ENCODE measurements around the gene KMT2E.
"Not testable (repeated sequence)": the region's sequence is repeated elsewhere in the genome, so short reads cannot be mapped to it uniquely, and the experiment has no call there.

Gene KMT2E

GRCh38 chr7:105013816-105014692, at the start of gene KMT2E:
TSS of gene KMT2E (plus strand) at chr7:105014205. CDS start at chr7:105040953, 26,748 bp downstream.
- peak; percentile 85 for DNase-seq

- DNase-seq = no peak
Measured at GRCh38 chr7:104964626-104965236, 49.3 kb upstream of the KMT2E start.

- DNase-seq = no peak
Measured at GRCh38 chr7:104966022-104966421, 48.0 kb upstream of the KMT2E start.

- no peak for DNase-seq
Measured at GRCh38 chr7:104967088-104967487, 46.9 kb upstream of the KMT2E start.

GRCh38 chr7:104967595-104967994, 46.4 kb upstream of the KMT2E start:
- no peak for DNase-seq

- DNase-seq = no peak
Measured at GRCh38 chr7:104968648-104969047, 45.4 kb upstream of the KMT2E start.

GRCh38 chr7:104969183-104969582, 44.8 kb upstream of the KMT2E start:
- no peak for DNase-seq

- no peak for DNase-seq
Measured at GRCh38 chr7:104971290-104972071, 42.5 kb upstream of the KMT2E start.

GRCh38 chr7:104972500-104972899, 41.5 kb upstream of the KMT2E start:
- no peak for DNase-seq

- no peak for DNase-seq
Measured at GRCh38 chr7:104973227-104973626, 40.8 kb upstream of the KMT2E start.

GRCh38 chr7:104973909-104974415, 40.0 kb upstream of the KMT2E start:
- no peak for DNase-seq

GRCh38 chr7:104975553-104975952, 38.5 kb upstream of the KMT2E start:
- DNase-seq = not testable (repeated sequence)

GRCh38 chr7:104976966-104977636, 36.9 kb upstream of the KMT2E start:
- no peak for DNase-seq

- DNase-seq = no peak
Measured at GRCh38 chr7:104978460-104978859, 35.5 kb upstream of the KMT2E start.

- DNase-seq = no peak
Measured at GRCh38 chr7:104979167-104979841, 34.7 kb upstream of the KMT2E start.

GRCh38 chr7:104980440-104980839, 33.6 kb upstream of the KMT2E start:
- DNase-seq = no peak

GRCh38 chr7:104980841-104981671, 32.9 kb upstream of the KMT2E start:
- peak; percentile 78 for DNase-seq

GRCh38 chr7:104981672-104982037, 32.4 kb upstream of the KMT2E start:
- DNase-seq = no peak

GRCh38 chr7:104982308-104983075, 31.5 kb upstream of the KMT2E start:
- DNase-seq = no peak

- DNase-seq = peak; percentile 75
Measured at GRCh38 chr7:104983076-104983577, 30.9 kb upstream of the KMT2E start.

Measured in NCI-H1105 treated with DMSO at 0.1 percent for 48 hours (cell line).